ENCODE data around the gene ICE1. TPM values are rescaled to one million over a fixed set of nuclear protein-coding genes. Genes with fewer than 3 reads are reported as not detected.
A peak's percentile ranks its signal among the peaks of the same experiment; 100 is the strongest.

Gene ICE1
- total and polyA plus RNA-seq, 9 of the 15 experiments (the other 6 are each of a cell fraction or from before 2014, with no cell fraction given) = 4.9 to 47.4 (median 28.2) TPM

- TF ChIP-seq FOXO4 (CRISPR knock-in tag; IDR thresholded peaks at IDR 0.05) (peak; percentile 97), ZNF197 (CRISPR knock-in tag; IDR thresholded peaks at IDR 0.05; ENCODE audit: low read depth) (peak; percentile 100), ZNF311 (CRISPR knock-in tag; IDR thresholded peaks at IDR 0.05) (peak; percentile 96), SMAD3 (CRISPR knock-in tag; conservative IDR thresholded peaks at IDR 0.05) (peak; percentile 100), TEAD2 (tag; IDR thresholded peaks at IDR 0.05) (peak; percentile 98), RHOXF2B (CRISPR knock-in tag; conservative IDR thresholded peaks at IDR 0.05) (peak; percentile 92), ATF3 (IDR thresholded peaks at IDR 0.05) (no peak), ATF3 (CRISPR knock-in tag; conservative IDR thresholded peaks at IDR 0.05) (no peak), PTTG1 (tag; IDR thresholded peaks at IDR 0.05; ENCODE audit: low read depth) (peak; percentile 99), ZNF785 (CRISPR knock-in tag; IDR thresholded peaks at IDR 0.05) (peak; percentile 69; the same call in 1 of the 2 replicates), GMEB1 (CRISPR knock-in tag; IDR thresholded peaks at IDR 0.05) (peak; percentile 92), ZNF740 (CRISPR knock-in tag; IDR thresholded peaks at IDR 0.05) (no peak), ZNF740 (tag; IDR thresholded peaks at IDR 0.05) (peak in 1 of 2 experiments; percentile 99; a peak in 2 of 4 replicates), ZNF668 (CRISPR knock-in tag; IDR thresholded peaks at IDR 0.05) (peak; percentile 94), E4F1 (CRISPR knock-in tag; IDR thresholded peaks at IDR 0.05; ENCODE audit: borderline replicate concordance) (peak; percentile 80; the same call in 1 of the 2 replicates), MED1 (CRISPR knock-in tag; IDR thresholded peaks at IDR 0.05; ENCODE audit: borderline replicate concordance) (no peak), ZNF584 (CRISPR knock-in tag; IDR thresholded peaks at IDR 0.05; ENCODE audit: low read depth) (peak; percentile 100), ZFP1 (CRISPR knock-in tag; IDR thresholded peaks at IDR 0.05) (peak; percentile 88), MCM7 (IDR thresholded peaks at IDR 0.05) (no peak), C11orf30 (IDR thresholded peaks at IDR 0.05; ENCODE audit: low read depth) (no peak)
These were observed 100.6 kb downstream of the ICE1 start (continued) for GRCh38 chr5:5523066-5523505.

Measured in K562 (cell line).